Neural cell (in vitro differentiated cells): ENCODE measurements around the gene ARHGEF10L.

Experiments
- EP300 ChIP-seq: fragments of 450-650 bp; conservative IDR thresholded peaks from 2 replicates; pipeline ENCODE4 v1.6.1; 2014; ENCODE audit warnings: antibody characterized with exemption, mild to moderate bottlenecking, moderate library complexity; ENCODE audit not compliant: poor library complexity, severe bottlenecking
- POLR2AphosphoS5 ChIP-seq: IDR thresholded peaks from 2 replicates; pipeline ENCODE4 v1.6.1; 2012
- RAD21 ChIP-seq: fragments of 450-650 bp; conservative IDR thresholded peaks from 2 replicates; pipeline ENCODE4 v1.6.1; 2014; ENCODE audit warnings: antibody characterized with exemption, mild to moderate bottlenecking, moderate library complexity
- TAF1 ChIP-seq: IDR thresholded peaks from 2 replicates; pipeline ENCODE4 v1.6.1; 2012; ENCODE audit warnings: low read depth
- TF ChIP-seq, protein P1 (sequence below): fragments of 450-650 bp; IDR thresholded peaks from 2 replicates; pipeline ENCODE4 v1.5.1; 2014; ENCODE audit warnings: antibody characterized with exemption, mild to moderate bottlenecking, moderate library complexity; ENCODE audit not compliant: poor library complexity, severe bottlenecking
- TF ChIP-seq, protein P2 (sequence below): IDR thresholded peaks from 2 replicates; pipeline ENCODE4 v1.6.1; 2012; ENCODE audit warnings: borderline replicate concordance

DNA sequence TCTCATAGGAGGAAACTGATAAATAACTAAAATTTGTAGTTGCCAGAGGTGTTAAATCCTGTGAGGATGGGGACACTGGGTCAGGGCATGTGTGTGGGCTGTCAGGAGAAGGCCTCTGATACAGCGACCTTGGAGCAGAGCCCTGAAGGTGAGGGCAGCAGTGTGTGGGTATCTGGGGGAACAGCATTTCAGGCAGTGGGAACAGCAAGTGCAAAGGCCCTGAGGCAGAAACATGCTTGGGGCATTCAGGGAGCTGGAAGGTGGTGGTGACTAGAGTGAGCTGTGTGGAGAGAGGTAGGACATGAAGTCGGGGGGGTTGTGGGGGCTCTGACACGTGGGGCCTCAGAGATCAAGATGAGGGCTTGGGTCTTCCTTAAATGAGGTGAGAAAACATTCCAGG, 30.7 kb downstream of the ARHGEF10L start:
- TF ChIP-seq, protein P1, sequence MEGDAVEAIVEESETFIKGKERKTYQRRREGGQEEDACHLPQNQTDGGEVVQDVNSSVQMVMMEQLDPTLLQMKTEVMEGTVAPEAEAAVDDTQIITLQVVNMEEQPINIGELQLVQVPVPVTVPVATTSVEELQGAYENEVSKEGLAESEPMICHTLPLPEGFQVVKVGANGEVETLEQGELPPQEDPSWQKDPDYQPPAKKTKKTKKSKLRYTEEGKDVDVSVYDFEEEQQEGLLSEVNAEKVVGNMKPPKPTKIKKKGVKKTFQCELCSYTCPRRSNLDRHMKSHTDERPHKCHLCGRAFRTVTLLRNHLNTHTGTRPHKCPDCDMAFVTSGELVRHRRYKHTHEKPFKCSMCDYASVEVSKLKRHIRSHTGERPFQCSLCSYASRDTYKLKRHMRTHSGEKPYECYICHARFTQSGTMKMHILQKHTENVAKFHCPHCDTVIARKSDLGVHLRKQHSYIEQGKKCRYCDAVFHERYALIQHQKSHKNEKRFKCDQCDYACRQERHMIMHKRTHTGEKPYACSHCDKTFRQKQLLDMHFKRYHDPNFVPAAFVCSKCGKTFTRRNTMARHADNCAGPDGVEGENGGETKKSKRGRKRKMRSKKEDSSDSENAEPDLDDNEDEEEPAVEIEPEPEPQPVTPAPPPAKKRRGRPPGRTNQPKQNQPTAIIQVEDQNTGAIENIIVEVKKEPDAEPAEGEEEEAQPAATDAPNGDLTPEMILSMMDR: no peak
- TF ChIP-seq, protein P2, sequence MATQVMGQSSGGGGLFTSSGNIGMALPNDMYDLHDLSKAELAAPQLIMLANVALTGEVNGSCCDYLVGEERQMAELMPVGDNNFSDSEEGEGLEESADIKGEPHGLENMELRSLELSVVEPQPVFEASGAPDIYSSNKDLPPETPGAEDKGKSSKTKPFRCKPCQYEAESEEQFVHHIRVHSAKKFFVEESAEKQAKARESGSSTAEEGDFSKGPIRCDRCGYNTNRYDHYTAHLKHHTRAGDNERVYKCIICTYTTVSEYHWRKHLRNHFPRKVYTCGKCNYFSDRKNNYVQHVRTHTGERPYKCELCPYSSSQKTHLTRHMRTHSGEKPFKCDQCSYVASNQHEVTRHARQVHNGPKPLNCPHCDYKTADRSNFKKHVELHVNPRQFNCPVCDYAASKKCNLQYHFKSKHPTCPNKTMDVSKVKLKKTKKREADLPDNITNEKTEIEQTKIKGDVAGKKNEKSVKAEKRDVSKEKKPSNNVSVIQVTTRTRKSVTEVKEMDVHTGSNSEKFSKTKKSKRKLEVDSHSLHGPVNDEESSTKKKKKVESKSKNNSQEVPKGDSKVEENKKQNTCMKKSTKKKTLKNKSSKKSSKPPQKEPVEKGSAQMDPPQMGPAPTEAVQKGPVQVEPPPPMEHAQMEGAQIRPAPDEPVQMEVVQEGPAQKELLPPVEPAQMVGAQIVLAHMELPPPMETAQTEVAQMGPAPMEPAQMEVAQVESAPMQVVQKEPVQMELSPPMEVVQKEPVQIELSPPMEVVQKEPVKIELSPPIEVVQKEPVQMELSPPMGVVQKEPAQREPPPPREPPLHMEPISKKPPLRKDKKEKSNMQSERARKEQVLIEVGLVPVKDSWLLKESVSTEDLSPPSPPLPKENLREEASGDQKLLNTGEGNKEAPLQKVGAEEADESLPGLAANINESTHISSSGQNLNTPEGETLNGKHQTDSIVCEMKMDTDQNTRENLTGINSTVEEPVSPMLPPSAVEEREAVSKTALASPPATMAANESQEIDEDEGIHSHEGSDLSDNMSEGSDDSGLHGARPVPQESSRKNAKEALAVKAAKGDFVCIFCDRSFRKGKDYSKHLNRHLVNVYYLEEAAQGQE: no peak
- no peak for TF ChIP-seq RAD21
- no peak for TF ChIP-seq EP300
- no peak for TF ChIP-seq POLR2AphosphoS5
- no peak for TF ChIP-seq TAF1
